NT2/D1 (cell line): Measurements from ENCODE around the gene DROSHA.

Experiments used
- SUZ12 ChIP-seq: IDR thresholded peaks from 2 replicates; pipeline ENCODE4 v1.6.1; 2011; ENCODE audit not compliant: insufficient read length, insufficient read depth; ENCODE audit errors: extremely low read depth
- YY1 ChIP-seq: IDR thresholded peaks from 2 replicates; pipeline ENCODE4 v1.6.1; 2011; ENCODE audit not compliant: insufficient read length, insufficient read depth
- ZNF274 ChIP-seq: IDR thresholded peaks from 2 replicates; pipeline ENCODE4 v1.6.1; 2011; ENCODE audit warnings: mild to moderate bottlenecking, low read depth, low read length

DNA sequence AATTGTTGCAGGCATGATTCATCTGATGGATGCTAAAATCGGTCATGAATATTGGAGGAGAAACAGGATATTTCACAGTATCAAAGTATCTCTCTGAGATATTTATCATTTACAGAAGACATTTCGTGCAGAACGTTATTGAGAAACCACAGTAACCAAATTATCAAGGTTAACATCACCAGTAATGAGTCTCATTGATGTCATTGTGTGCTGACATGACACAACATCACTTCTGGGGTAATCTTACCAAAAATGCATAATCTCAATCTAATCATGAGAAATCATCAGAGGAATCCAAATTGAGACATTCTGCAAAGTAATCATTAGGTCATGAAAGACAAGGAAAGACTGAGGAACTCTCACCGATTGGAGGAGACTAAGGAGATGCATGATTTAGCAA lies 42.9 kb upstream of the DROSHA start:
- TF ChIP-seq ZNF274 = no peak
- no peak for TF ChIP-seq SUZ12
- no peak for TF ChIP-seq YY1
